Caco-2 (cell line): ENCODE measurements around the gene NRXN3. TPM values are rescaled to one million over a fixed set of nuclear protein-coding genes. Genes with fewer than 3 reads are reported as not detected.
A peak's percentile ranks its signal among the peaks of the same experiment; 100 is the strongest.

Source experiments
- BruUV-seq: library from RNA; stranded (reverse); fragments of 400-500 nt; replicated peaks from 2 replicates; lab custom pipeline; 2021; lab: Mats Ljungman, UMichigan
- CTCF ChIA-PET: fragments of 300-600 bp; sonication (Branson Sonifier 250); formaldehyde crosslinking; loops from one replicate; lab custom pipeline; 2022; ENCODE audit warnings: antibody characterized with exemption; lab: Charles Lee
- POLR2A ChIA-PET: fragments of 300-600 bp; sonication (Branson Sonifier 250); formaldehyde crosslinking; loops from one replicate; lab custom pipeline; 2022; ENCODE audit warnings: antibody characterized with exemption; lab: Charles Lee
- DNase-seq, 2 experiments: peaks; one replicate each; pipeline versions ENCODE4 v3.0.0 to v3.0.0-alpha.2; 2020 to 2022
- H3K27me3 ChIP-seq: replicated peaks from 2 replicates; pipeline ENCODE4 v1.6.0; 2011; ENCODE audit warnings: low read length; ENCODE audit not compliant: control insufficient read depth, insufficient read depth
- H3K36me3 ChIP-seq: 2 replicates; pipeline ENCODE4 v1.5.1; 2011; ENCODE audit warnings: low read length; ENCODE audit not compliant: control insufficient read depth, insufficient read depth
- H3K4me1 ChIP-seq: fragments of 250-450 bp; sonication (Bioruptor Pico); 2 replicates; pipeline ENCODE4 v1.5.1; 2020; ENCODE audit warnings: mild to moderate bottlenecking
- H3K4me3 ChIP-seq: 2 replicates; pipeline ENCODE4 v1.5.1; 2011; ENCODE audit warnings: low read depth, mild to moderate bottlenecking, control low read depth, low read length
- H3K9me3 ChIP-seq: fragments of 250-450 bp; sonication (Bioruptor Pico); 2 replicates; pipeline ENCODE4 v1.5.1; 2020; ENCODE audit warnings: mild to moderate bottlenecking, moderate library complexity
- H3K27ac Mint-ChIP-seq: one replicate; pipeline ENCODE4 v1.8.0; 2022; ENCODE audit warnings: mixed read lengths; ENCODE audit not compliant: unreplicated experiment
- H3K27me3 Mint-ChIP-seq: one replicate; pipeline ENCODE4 v1.8.0; 2022; ENCODE audit warnings: mixed read lengths; ENCODE audit not compliant: insufficient read depth, unreplicated experiment
- H3K36me3 Mint-ChIP-seq: one replicate; pipeline ENCODE4 v1.8.0; 2022; ENCODE audit warnings: mild to moderate bottlenecking, mixed read lengths; ENCODE audit not compliant: insufficient read depth, unreplicated experiment
- H3K4me1 Mint-ChIP-seq: one replicate; pipeline ENCODE4 v1.8.0; 2022; ENCODE audit warnings: low read depth, mixed read lengths; ENCODE audit not compliant: unreplicated experiment
- H3K4me3 Mint-ChIP-seq: one replicate; pipeline ENCODE4 v1.8.0; 2022; ENCODE audit warnings: mild to moderate bottlenecking, moderate library complexity, mixed read lengths; ENCODE audit not compliant: unreplicated experiment
- H3K9me3 Mint-ChIP-seq: one replicate; pipeline ENCODE4 v1.8.0; 2022; ENCODE audit warnings: mixed read lengths; ENCODE audit not compliant: unreplicated experiment
- CTCF ChIP-seq, 2 experiments: fragments of 200-600 bp in 1 of 2; IDR thresholded peaks; 1 replicate in 1 of 2; 2 replicates in 1 of 2; pipeline versions ENCODE4 v1.5.1 to v1.8.0; 2011 to 2022; ENCODE audit warnings: antibody characterized with exemption in 1 of 2, control low read depth in 1 of 2, inconsistent platforms in 1 of 2, low read depth in 1 of 2, low read length in 1 of 2, mild to moderate bottlenecking in 1 of 2, moderate library complexity in 1 of 2; ENCODE audit not compliant: insufficient read depth in 1 of 2, severe bottlenecking in 1 of 2, unreplicated experiment in 1 of 2
- intact Hi-C: fragments of 100-400 bp; cut with micrococcal nuclease; formaldehyde crosslinking; loops from one replicate; pipeline ENCODE4 v1.10.0; 2022; ENCODE audit not compliant: unreplicated experiment
- total RNA-seq: library from RNA; stranded (reverse); gene quantifications from 2 replicates; pipeline ENCODE4 v1.2.3, GENCODE V29; 2022

Gene NRXN3
- total RNA-seq, 1 experiment from 2014 or later: 12.4 TPM

- H3K27me3 Mint-ChIP-seq: no peaks in the 10 kb centered on the region
These were observed 1444.3 kb downstream of the NRXN3 start for GRCh38 chr14:79614448-79614847.

GRCh38 chr14:79627058-79627457 lies 1456.9 kb downstream of the NRXN3 start:
- intact Hi-C loops: no loop called here
- no peaks in the 10 kb centered on the region for H3K36me3 Mint-ChIP-seq
- TF ChIP-seq CTCF (IDR thresholded peaks at IDR 0.05; ENCODE audit: insufficient read depth in 1 of 2, low read depth in 1 of 2, low read length in 1 of 2, severe bottlenecking in 1 of 2, unreplicated experiment in 1 of 2): no peak
- Histone ChIP-seq H3K4me3 (no peak overlapping the region), H3K36me3 (no peaks in the 10 kb centered on the region), H3K4me1 (peaks cover 26% of the 10 kb centered on the region), H3K27me3 (no peaks in the 10 kb centered on the region), H3K9me3 (no peaks in the 10 kb centered on the region)
- no peak overlapping the region for H3K4me3 Mint-ChIP-seq
- H3K4me1 Mint-ChIP-seq: peaks cover 8% of the 10 kb centered on the region
- CTCF ChIA-PET: no interaction called here
- no peaks in the 10 kb centered on the region for H3K9me3 Mint-ChIP-seq
- H3K27ac Mint-ChIP-seq: no peak overlapping the region
- no peak for DNase-seq
- no TSS peak for BruUV-seq
- no peaks in the 10 kb centered on the region for H3K27me3 Mint-ChIP-seq
- POLR2A ChIA-PET: no interaction called here

More at GRCh38 chr14:79614448-79614847, 1444.3 kb downstream of the NRXN3 start:
- TF ChIP-seq CTCF (IDR thresholded peaks at IDR 0.05; ENCODE audit: insufficient read depth in 1 of 2, low read depth in 1 of 2, low read length in 1 of 2, severe bottlenecking in 1 of 2, unreplicated experiment in 1 of 2): no peak
- Mint-ChIP-seq H3K9me3 (peaks cover 12% of the 10 kb centered on the region), H3K27ac (no peak overlapping the region), H3K4me1 (peaks cover 12% of the 10 kb centered on the region), H3K36me3 (no peaks in the 10 kb centered on the region), H3K4me3 (no peak overlapping the region)
- no peaks in the 10 kb centered on the region for H3K9me3 ChIP-seq
- intact Hi-C loops: no loop called here
- no peaks in the 10 kb centered on the region for H3K36me3 ChIP-seq
- ChIA-PET CTCF (no interaction called here), POLR2A (no interaction called here)
- DNase-seq: no peak
- no peaks in the 10 kb centered on the region for H3K27me3 ChIP-seq
- H3K4me1 ChIP-seq: peaks cover 14% of the 10 kb centered on the region; the same call in 1 of the 2 replicates
- no peak overlapping the region for H3K4me3 ChIP-seq
- no TSS peak for BruUV-seq

- Mint-ChIP-seq H3K4me1 (peaks cover 8% of the 10 kb centered on the region), H3K36me3 (no peaks in the 10 kb centered on the region), H3K9me3 (peaks cover 2% of the 10 kb centered on the region), H3K27me3 (no peaks in the 10 kb centered on the region), H3K4me3 (no peak overlapping the region), H3K27ac (peak overlapping the region; percentile 53)
- intact Hi-C loops: no loop called here
- BruUV-seq: no TSS peak
- no peak for DNase-seq
- CTCF ChIA-PET: interaction anchor here (1.0 kb wide), 1 partner anchor 355 kb away, joined by 4 read pairs; no protein-coding TSS in a partner anchor
- no peaks in the 10 kb centered on the region for H3K27me3 ChIP-seq
- H3K4me1 ChIP-seq: peaks cover 26% of the 10 kb centered on the region
- H3K4me3 ChIP-seq: no peak overlapping the region
- no peak for TF ChIP-seq CTCF (IDR thresholded peaks at IDR 0.05; ENCODE audit: insufficient read depth in 1 of 2, low read depth in 1 of 2, low read length in 1 of 2, severe bottlenecking in 1 of 2, unreplicated experiment in 1 of 2)
- H3K9me3 ChIP-seq: no peaks in the 10 kb centered on the region
- POLR2A ChIA-PET: interaction anchor here (0.6 kb wide), 1 partner anchor 134 kb away, joined by 9 read pairs; no protein-coding TSS in a partner anchor
- no peaks in the 10 kb centered on the region for H3K36me3 ChIP-seq
These were observed 1459.5 kb downstream of the NRXN3 start for GRCh38 chr14:79629411-79630287.
